Kidney (tissue), 14 donors: ENCODE measurements around the gene C3orf22. TPM values are rescaled to one million over a fixed set of nuclear protein-coding genes. Genes with fewer than 3 reads are reported as not detected.

Experiments
- DNase-seq, 5 donors: peaks; one replicate each; pipeline ENCODE4 v3.0.0-alpha.2; 2013 to 2020
- FAIRE-seq: peaks from 2 replicates; lab custom pipeline; 2012; peaks lifted over from hg19 to GRCh38; lab: Jason Lieb, UNC
- H3K27ac ChIP-seq, 2 donors: one replicate each; pipeline ENCODE4 v1.7.0; 2013; ENCODE audit warnings: low read depth in 2 of 2, low read length in 2 of 2, inconsistent platforms in 1 of 2
- H3K27me3 ChIP-seq: one replicate; pipeline ENCODE4 v1.7.1; 2013; ENCODE audit warnings: low read length, inconsistent platforms; ENCODE audit not compliant: control insufficient read depth, insufficient read depth
- H3K36me3 ChIP-seq, 3 donors: one replicate each; pipeline versions ENCODE4 v1.7.0 to v1.7.1; 2013; ENCODE audit warnings: low read length in 3 of 3, control low read depth in 1 of 3, inconsistent platforms in 1 of 3; ENCODE audit not compliant: insufficient read depth in 3 of 3, control insufficient read depth in 2 of 3
- H3K4me1 ChIP-seq, 3 donors: one replicate each; pipeline versions ENCODE4 v1.7.0 to v1.7.1; 2013; ENCODE audit warnings: low read length in 3 of 3, inconsistent platforms in 1 of 3, low read depth in 1 of 3; ENCODE audit not compliant: control insufficient read depth in 2 of 3, insufficient read depth in 2 of 3
- H3K4me3 ChIP-seq, 3 donors: one replicate each; pipeline versions ENCODE4 v1.7.0 to v1.8.1; 2013; ENCODE audit warnings: low read length in 3 of 3, control low read depth in 1 of 3, inconsistent platforms in 1 of 3
- H3K9ac ChIP-seq, 3 donors: one replicate each; pipeline versions ENCODE4 v1.7.0 to v1.7.1; 2013; ENCODE audit warnings: low read length in 3 of 3, control low read depth in 1 of 3, inconsistent platforms in 1 of 3
- H3K9me3 ChIP-seq, 3 donors: one replicate each; pipeline versions ENCODE4 v1.7.0 to v1.7.1; 2013; ENCODE audit warnings: low read length in 3 of 3, control low read depth in 1 of 3, inconsistent platforms in 1 of 3; ENCODE audit not compliant: control insufficient read depth in 2 of 3, insufficient read depth in 1 of 3
- intact Hi-C: fragments of 100-400 bp; cut with DNase I; formaldehyde crosslinking; loops from one replicate; pipeline ENCODE4 v1.11.1; 2022
- polyA plus RNA-seq: library from polyadenylated mRNA; stranded (reverse); fragments of 350-450 nt; fragmentation: Illumina TruSeq; extraction: RNeasy Lipid Tissue Mini Kit (QIAGEN cat#74804); gene quantifications from one replicate; pipeline ENCODE4 v1.2.3, GENCODE V29; 2014; ENCODE audit warnings: low read depth, low replicate concordance; ENCODE audit not compliant: insufficient read depth
- total RNA-seq: library from RNA; stranded (reverse); fragmentation: NEBNext Ultra II Directional; extraction: Animal tissue kit (Norgen Biotek cat#: 25700); gene quantifications from one replicate; pipeline ENCODE4 v1.2.1, GENCODE V29; 2021
- TF ChIP-seq, protein P1 (sequence below): IDR thresholded peaks from 3 replicates; pipeline ENCODE4 v1.5.1; 2012; ENCODE audit warnings: mild to moderate bottlenecking, moderate library complexity, borderline replicate concordance; ENCODE audit not compliant: insufficient read depth; ENCODE audit errors: extremely low read depth
- donor health status: control.
- donor health status: control.
- donor health status: control.
- donor health status: control.
- donor health status: control.
- donor health status: DM: yes; HTN: yes; CAD: no.
- donor health status: Normal renal cell carcinoma (clear cell type).

C3orf22 gene
- total and polyA plus RNA-seq, 2 donors from 2014 or later, result not detected

GRCh38 chr3:126527455-126528211, 31.1 kb downstream of the C3orf22 start:
- Histone ChIP-seq H3K4me3 (no peak overlapping the region), H3K27ac (no peak overlapping the region), H3K9me3 (no peaks in the 10 kb centered on the region), H3K27me3 (peaks cover 3% of the 10 kb centered on the region), H3K36me3 (no peaks in the 10 kb centered on the region), H3K9ac (no peak overlapping the region), H3K4me1 (peaks cover 0 to 9% (median 4%) of the 10 kb centered on the region in 3 donors)
- intact Hi-C loops, result no loop called here
- TF ChIP-seq, protein P1, sequence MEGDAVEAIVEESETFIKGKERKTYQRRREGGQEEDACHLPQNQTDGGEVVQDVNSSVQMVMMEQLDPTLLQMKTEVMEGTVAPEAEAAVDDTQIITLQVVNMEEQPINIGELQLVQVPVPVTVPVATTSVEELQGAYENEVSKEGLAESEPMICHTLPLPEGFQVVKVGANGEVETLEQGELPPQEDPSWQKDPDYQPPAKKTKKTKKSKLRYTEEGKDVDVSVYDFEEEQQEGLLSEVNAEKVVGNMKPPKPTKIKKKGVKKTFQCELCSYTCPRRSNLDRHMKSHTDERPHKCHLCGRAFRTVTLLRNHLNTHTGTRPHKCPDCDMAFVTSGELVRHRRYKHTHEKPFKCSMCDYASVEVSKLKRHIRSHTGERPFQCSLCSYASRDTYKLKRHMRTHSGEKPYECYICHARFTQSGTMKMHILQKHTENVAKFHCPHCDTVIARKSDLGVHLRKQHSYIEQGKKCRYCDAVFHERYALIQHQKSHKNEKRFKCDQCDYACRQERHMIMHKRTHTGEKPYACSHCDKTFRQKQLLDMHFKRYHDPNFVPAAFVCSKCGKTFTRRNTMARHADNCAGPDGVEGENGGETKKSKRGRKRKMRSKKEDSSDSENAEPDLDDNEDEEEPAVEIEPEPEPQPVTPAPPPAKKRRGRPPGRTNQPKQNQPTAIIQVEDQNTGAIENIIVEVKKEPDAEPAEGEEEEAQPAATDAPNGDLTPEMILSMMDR, result no peak
- no peak for FAIRE-seq
- DNase-seq, result peak in 1 of 5 donors; percentile 20

- Histone ChIP-seq H3K4me1 (peaks cover 0 to 9% (median 4%) of the 10 kb centered on the region in 3 donors), H3K4me3 (no peak overlapping the region), H3K9ac (no peak overlapping the region), H3K27me3 (peaks cover 3% of the 10 kb centered on the region), H3K9me3 (no peaks in the 10 kb centered on the region), H3K27ac (no peak overlapping the region), H3K36me3 (no peaks in the 10 kb centered on the region)
- TF ChIP-seq, protein P1, result no peak
- intact Hi-C loops, result no loop called here
- DNase-seq (peak in 1 of 5 donors; percentile 30), FAIRE-seq (no peak)
These were observed 31.7 kb downstream of the C3orf22 start for GRCh38 chr3:126527006-126527405.

- Histone ChIP-seq H3K27me3 (peaks cover 3% of the 10 kb centered on the region), H3K4me1 (peaks cover 0 to 9% (median 4%) of the 10 kb centered on the region in 3 donors), H3K36me3 (no peaks in the 10 kb centered on the region), H3K9ac (no peak overlapping the region), H3K9me3 (no peaks in the 10 kb centered on the region), H3K27ac (no peak overlapping the region), H3K4me3 (no peak overlapping the region)
- intact Hi-C loops, result no loop called here
- TF ChIP-seq, protein P1, result no peak
- DNase-seq (peak in 1 of 5 donors; percentile 46), FAIRE-seq (no peak)
These were observed 32.1 kb downstream of the C3orf22 start for GRCh38 chr3:126526668-126527005.
